Sigmoid colon (tissue), 4 donors: ENCODE measurements around the gene AACS.

Experiments used
- EP300 ChIP-seq, 4 donors: sonication (generic); formaldehyde crosslinking; IDR thresholded peaks; one replicate each; pipeline ENCODE4 v1.6.1; 2017; ENCODE audit warnings: antibody characterized with exemption in 4 of 4
- POLR2A ChIP-seq, 2 donors: fragments of 450-650 bp; IDR thresholded peaks; one replicate each; pipeline ENCODE4 v1.6.1; 2016; ENCODE audit warnings: antibody characterized with exemption in 2 of 2, mild to moderate bottlenecking in 2 of 2, moderate library complexity in 2 of 2
- POLR2AphosphoS5 ChIP-seq, 4 donors: sonication (generic); formaldehyde crosslinking; IDR thresholded peaks; one replicate each; pipeline ENCODE4 v1.6.1; 2017; ENCODE audit warnings: antibody characterized with exemption in 4 of 4
- TF ChIP-seq, protein P1 (sequence below), 4 experiments: fragments of 450-650 bp in 3 of 4; fragments of 200-600 bp in 1 of 4; IDR thresholded peaks; one replicate each; pipeline ENCODE4 v1.5.1; 2016 to 2019; ENCODE audit warnings: antibody characterized with exemption in 4 of 4, mild to moderate bottlenecking in 3 of 4, moderate library complexity in 2 of 4

DNA sequence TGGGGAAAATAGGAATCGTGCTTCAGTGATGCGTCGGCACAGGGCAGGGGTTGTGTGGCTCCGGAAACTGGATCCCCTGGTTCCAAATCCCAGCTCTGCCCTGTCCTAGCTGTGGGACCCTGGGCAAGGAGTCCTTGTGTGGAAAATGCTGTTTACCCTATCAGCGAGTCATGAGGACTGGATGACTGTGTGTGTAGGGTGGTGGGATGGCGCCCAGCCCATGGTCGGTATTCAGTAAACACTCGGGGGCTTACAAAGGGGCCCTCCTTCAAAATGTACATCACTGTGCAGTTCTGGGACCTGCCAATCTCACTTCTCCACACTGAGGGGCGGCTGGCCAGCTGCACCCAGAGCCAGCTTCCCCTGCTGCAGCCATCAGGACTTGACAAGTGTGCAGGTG is 47.4 kb upstream of the AACS start:
- no peak for TF ChIP-seq POLR2A (IDR thresholded peaks at IDR 0.05)
- TF ChIP-seq, protein P1, sequence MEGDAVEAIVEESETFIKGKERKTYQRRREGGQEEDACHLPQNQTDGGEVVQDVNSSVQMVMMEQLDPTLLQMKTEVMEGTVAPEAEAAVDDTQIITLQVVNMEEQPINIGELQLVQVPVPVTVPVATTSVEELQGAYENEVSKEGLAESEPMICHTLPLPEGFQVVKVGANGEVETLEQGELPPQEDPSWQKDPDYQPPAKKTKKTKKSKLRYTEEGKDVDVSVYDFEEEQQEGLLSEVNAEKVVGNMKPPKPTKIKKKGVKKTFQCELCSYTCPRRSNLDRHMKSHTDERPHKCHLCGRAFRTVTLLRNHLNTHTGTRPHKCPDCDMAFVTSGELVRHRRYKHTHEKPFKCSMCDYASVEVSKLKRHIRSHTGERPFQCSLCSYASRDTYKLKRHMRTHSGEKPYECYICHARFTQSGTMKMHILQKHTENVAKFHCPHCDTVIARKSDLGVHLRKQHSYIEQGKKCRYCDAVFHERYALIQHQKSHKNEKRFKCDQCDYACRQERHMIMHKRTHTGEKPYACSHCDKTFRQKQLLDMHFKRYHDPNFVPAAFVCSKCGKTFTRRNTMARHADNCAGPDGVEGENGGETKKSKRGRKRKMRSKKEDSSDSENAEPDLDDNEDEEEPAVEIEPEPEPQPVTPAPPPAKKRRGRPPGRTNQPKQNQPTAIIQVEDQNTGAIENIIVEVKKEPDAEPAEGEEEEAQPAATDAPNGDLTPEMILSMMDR (IDR thresholded peaks at IDR 0.05) = no peak
- TF ChIP-seq POLR2AphosphoS5 (IDR thresholded peaks at IDR 0.05) = no peak
- TF ChIP-seq EP300 (IDR thresholded peaks at IDR 0.05) = no peak
